HG03066 (cell line): ENCODE data around the gene FAM217A.
A peak's percentile ranks its signal among the peaks of the same experiment; 100 is the strongest.

Source experiments
- ATAC-seq: cut with Tn5 transposase; IDR thresholded peaks from one replicate; pipeline ENCODE4 v1.9.1; 2021; ENCODE audit warnings: low read depth; ENCODE audit not compliant: unreplicated experiment

Gene FAM217A

DNA sequence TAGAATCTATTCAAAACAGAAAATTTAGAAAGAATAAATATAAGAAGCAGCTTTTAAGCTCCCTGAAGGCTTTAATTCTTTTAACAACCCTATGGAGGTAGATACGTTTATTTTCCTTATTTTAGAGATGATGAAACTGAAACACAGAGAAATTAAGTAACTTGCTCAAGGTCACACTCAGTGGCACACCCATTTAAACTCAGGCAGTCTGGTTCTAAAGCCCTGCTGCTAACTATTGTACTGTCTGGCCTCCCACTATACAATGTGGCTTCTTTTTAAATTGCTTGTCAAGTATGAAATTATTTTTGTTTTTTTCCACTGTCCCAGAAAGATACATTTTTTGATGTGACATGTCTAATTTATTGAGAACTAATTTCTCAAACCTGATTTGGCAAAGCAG lies 55.7 kb downstream of the FAM217A start:
- ATAC-seq = no peak

DNA sequence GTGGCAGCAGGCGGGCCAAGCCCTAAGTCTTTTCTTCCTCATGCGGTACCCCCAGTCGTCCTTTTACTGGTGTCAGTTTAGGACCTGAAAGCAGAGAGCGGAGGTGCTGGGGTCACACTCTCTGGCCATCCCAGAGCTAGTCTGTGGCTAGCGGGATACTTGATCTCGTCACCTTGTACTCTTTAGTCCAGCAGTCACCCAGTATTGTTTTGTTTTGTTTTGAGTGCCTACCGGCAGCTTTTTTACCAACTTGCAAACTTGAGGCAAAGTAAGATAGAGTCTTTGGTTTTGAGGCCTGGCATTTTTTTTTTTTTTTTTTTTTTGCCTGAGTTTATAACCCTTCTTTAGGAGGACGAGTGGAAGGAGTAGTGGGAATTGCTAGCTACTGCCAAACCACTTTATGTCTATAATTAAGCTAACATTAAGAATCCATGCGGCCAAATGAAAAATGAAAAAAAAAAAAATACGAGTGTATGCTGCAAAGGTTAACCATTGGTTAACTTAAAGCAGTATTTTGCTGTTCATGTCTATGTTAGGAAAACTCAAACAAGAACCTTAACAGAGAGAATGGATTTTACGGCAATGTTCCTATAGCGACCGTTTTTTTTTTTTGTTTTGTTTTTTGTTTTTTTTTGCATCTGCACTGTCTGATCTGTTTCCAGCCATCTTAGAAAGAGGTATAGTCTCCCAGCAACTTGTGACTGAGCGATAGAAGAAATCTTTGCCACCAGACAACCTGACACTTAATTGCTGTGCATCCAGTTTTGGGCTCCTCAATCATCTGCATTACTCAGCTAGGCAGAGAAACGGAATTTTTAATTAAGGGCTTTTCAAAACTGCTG lies 56.9 kb downstream of the FAM217A start:
- ATAC-seq = peak; percentile 4

DNA sequence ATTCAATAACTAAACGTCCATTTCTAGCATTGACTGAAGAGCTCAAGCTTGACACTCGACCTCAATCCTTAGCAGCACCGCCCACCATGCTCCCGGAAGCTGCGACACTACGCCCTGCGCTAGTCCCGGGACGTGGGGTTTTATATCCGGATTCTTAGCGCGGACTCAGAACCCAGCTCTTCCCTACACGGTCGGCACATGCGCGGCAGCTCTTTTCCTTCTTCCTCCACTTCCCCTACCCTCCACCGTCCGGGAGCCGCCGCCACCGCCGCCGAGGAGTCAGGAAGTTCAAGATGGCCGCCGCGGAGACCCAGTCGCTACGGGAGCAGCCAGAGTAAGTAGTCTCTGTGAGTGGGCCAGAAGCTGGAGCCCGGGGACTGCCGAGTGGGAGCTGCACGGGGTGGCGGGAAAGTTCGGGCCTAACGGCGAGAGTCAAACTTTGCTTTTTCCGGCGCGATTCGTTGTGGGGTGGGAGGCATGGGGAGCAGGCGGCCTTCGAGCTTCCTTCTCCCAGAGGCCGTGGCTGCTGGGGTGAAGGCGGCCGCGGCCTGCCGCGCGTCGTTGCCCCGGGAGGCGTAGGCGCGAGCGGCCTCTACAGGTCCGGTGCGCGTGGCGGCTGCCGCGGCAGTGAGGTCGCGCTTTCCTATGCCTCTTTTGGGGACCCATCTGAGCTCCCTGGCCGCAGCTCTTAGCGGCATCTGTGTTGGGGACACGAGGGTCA lies 57.6 kb downstream of the FAM217A start:
- peak; percentile 62 for ATAC-seq

DNA sequence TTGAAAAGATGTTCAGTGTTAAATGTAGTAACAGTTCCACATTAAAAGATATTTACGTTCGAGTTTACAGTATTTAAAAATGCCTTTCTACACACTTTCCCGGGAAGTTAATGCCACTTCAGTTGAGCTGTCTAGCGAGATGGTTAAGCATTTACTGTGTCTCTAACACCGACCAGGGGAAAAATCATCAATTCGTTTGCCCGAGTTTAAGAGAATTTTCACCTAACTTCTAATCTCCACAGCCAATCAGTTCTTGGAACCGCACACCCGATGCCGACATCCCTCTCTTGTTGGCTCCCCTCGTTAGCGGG lies 58.2 kb downstream of the FAM217A start:
- no peak for ATAC-seq

DNA sequence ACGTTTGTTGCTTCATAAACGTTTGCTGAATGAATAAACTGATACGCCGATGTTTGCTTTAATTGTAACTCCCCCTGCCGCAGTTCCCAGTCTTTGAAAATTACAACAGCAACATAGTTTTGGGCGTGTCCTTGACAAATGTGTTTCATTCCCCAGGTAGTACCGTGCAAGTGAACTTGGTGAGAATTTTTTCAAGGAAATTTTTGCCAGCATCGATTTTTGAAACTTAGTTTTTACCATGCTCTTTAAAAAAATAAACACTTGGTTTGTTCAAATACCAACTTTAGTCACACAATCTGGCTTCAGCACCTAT lies 60.1 kb downstream of the FAM217A start:
- no peak for ATAC-seq
